ENCODE results near the gene AP1G2.

Gene AP1G2

GRCh38 chr14:23556700-23557440, 10.7 kb downstream of the AP1G2 start:
- DNase-seq = no peak

- DNase-seq = peak; percentile 77
Measured at GRCh38 chr14:23555882-23556699, 11.5 kb downstream of the AP1G2 start, which contains the start of gene THTPA. Gene THTPA (plus strand): TSS chr14:23556271. CDS start chr14:23556758, 487 bp downstream.

- DNase-seq = no peak
Measured at GRCh38 chr14:23555533-23555881, 12.1 kb downstream of the AP1G2 start.

DNA sequence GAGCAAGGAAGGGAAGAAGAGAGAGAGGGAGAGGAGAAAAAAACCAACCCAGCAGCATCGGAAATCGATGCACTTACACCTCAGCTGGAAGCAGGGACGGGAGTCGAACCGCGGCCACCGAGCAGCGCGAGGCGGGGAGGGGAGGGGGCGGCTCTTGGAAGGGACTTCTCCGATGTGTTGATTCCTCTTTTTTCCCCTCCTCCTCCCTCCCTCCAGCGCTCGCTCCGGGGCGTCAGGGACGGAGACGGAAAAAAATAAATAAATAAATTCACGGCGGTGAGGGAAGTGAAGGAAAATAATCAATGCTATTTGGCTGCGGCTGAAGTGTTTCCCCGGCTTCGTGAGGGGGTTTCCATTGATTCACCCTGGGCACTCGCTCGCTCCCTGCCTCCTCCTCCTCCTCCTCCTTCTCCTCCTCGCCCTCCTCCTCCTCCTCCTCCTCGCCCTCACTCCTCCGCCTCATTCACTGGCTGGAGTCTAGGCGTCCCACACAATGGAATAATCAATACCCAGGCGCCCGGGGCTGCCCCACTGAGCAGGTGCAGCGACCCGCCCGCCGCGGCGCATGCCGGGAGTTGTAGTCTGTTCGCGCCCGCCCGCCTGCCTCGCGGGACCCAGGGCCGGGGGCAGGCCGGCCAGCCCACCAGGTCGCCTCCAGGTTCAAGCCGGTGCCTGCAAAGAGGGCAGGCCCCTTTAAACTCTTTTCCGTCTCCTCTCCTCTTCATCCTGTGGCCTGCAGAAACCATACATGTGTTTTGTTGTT, 16.1 kb downstream of the AP1G2 start, which contains the start of gene ZFHX2:
TSS of gene ZFHX2 (minus strand) at position 500 of the 763 bp plus-strand sequence. CDS start 16,440 bp downstream, outside the sequence.
- DNase-seq = peak; percentile 85

DNA sequence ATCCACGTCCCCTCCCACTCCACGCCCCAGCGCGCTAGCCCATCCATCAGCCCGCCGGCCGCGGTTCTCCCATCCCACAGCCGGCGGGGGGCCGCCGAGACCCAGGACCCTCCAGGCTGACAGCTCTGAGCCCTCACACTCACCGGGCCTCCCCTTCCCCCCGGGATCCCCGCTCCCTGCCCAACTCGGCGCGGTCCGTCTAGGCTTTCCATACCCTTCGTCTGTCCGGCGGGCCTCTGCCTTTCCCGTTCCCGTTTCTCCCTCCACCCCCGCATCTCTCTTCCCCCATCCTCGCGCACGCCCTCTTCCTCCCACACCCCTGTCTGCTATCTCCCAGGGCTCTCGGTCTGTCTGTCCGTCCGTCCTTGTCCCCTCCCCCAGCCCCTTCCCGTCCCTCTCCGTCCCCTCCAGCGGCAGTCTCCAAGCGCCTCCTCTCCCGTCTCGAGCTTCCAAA, 16.8 kb downstream of the AP1G2 start:
- no peak for DNase-seq

GRCh38 chr14:23550131-23550811, 17.3 kb downstream of the AP1G2 start:
- DNase-seq = no peak

GRCh38 chr14:23548351-23549318, 19.0 kb downstream of the AP1G2 start:
- DNase-seq = no peak

DNA sequence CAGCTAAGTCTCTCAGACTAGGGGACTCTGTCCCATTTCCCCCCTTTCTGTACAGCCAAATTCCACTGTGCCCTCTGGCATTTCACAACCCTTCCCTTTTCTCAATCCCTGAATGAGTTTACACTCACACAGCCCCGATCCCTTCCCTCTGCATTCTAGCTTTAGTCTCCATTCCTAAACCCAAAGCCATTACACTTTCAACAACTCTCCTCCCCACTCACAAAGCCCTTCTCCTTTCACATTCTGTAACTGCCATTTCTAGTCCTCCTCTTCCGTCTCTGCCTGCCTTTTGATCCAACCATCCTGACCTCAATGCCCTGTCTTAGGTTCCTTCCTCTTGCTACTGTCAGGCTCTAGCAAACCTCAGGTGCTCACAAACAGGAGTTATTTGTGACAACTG, 19.7 kb downstream of the AP1G2 start:
- no peak for DNase-seq

GRCh38 chr14:23546450-23547035, 21.0 kb downstream of the AP1G2 start:
- no peak for DNase-seq

DNA sequence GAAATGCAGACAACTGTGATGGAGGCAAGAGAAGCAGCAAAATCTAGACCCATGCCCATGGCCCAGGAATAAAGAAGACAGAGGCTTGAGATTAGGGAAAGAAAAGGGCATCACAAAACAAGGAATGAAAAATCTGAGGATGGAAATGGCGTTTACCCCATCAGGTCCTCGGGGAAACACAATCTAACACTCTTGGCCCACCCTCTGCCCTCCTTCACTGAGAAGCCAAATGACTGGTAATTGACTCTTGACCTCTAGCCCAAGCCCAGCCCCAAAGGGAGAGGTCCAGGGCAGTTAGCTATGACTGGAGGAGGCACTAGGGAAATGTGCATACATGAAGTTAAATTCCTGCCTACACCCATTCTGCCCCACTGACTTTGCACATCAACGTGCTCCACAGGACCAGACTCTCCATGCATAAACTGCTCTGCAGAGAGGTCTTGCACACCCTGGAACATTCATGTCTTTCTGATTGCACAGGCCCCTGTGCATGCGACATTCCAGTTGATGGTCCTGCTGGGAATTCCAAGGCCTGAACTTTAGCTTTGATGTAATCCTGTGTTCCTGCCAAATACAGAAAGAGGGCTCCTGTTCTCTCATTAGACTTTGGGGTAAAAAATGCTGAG, 21.7 kb downstream of the AP1G2 start:
- no peak for DNase-seq

DNA sequence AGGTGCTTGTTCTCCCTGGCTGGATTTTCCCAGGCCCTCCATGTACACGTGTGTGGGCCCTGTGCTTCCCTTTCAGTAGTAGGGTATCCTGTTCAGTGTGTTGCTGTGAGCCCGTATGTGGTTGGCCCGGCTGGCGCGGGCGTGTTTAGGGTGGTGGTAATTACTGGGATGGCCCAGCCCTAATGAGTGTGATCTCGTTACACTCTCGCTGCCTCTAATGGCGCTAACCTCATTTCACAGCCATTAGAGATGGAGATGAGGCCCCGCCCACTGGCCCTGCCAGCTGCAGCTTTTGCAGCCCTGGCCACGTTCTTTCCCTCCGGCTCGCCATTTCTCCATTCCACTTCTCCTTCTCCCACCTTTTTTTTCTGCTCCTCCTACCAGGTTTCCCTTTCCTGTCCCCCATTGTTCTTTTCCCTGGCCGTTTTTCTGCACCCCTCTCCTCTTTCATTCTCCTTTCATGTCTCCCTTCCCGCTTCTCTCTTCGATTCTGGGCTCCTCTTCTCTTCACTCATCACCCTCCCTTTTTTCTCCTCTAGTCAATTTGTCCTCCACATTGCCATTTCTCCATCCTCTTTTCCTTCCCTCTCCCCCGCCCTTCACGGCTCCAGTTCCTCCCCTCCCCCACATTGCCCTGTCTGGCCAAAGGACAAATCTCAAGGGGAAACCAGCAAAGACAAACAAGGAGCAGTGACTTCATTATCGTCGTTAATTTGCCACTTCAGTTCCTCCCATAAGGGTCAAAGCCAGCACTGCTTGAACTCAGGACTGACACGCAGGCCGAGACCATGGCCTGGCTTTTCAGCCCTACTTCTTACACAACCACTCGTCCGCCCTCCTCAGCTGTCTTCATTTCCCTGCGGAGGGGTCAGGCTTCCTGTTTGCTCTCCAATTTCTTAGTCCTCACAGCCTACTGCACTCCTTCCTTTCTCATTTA, 22.8 kb downstream of the AP1G2 start:
- peak; percentile 92 for DNase-seq

- DNase-seq = no peak
Measured at GRCh38 chr14:23543403-23543802, 24.2 kb downstream of the AP1G2 start.

DNA sequence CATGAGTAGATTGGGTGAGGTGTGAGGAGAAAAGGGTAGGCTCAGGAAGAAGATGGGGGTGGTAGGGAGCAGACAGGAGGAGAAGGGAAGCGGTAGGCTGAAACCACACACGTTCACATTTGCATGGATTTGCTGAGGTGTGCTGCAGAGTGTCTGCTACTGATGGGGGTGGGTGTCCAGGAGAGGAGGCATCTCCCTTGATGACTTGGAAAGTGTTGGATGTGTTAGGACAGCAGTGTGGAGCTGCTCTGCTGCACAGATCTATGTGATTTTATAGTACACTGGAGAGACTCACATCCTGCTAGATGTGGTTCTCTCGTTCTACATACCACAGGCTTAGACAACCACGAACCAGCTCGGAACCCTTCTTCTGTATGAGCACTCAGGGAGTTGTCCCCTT, 25.3 kb downstream of the AP1G2 start:
- no peak for DNase-seq

- DNase-seq = no peak
Measured at GRCh38 chr14:23540141-23540469, 27.5 kb downstream of the AP1G2 start.

GRCh38 chr14:23539248-23540140, 28.1 kb downstream of the AP1G2 start:
- DNase-seq = peak; percentile 20

DNA sequence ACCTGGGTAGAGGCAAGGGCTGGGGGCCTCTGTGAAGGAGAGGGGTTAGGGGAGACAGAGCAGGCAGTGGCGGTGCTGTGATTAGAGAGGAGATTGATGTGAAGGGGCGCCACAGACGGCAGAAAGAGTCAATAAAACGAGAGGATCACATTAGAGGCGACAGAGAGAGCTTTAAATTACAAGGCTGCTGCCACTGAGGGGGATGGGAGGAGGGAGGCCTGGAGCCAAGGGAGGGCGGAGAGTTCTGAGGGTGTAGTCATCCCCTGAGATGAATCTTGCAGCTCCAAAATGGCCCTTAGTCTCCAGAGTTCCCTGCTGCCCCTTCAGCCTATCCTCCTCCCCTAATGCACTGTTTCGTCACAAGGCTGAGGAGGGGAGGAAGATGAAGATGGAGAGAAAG, 28.8 kb downstream of the AP1G2 start:
- DNase-seq = peak; percentile 24

- DNase-seq = no peak
Measured at GRCh38 chr14:23538050-23538718, 29.4 kb downstream of the AP1G2 start.

Data from DMS153 (cell line).